Osteocyte (in vitro differentiated cells): ENCODE data around the gene SLC52A3. TPM values are rescaled to one million over a fixed set of nuclear protein-coding genes. Genes with fewer than 3 reads are reported as not detected.

Source experiments
- DNase-seq: peaks from one replicate; pipeline ENCODE4 v3.0.0; 2021; ENCODE audit warnings: mixed read lengths; ENCODE audit not compliant: unreplicated experiment; ENCODE audit errors: extremely low spot score
- H3K27ac Mint-ChIP-seq: one replicate; pipeline ENCODE4 v1.8.0; 2021; ENCODE audit warnings: mild to moderate bottlenecking, mixed read lengths; ENCODE audit not compliant: unreplicated experiment
- H3K27me3 Mint-ChIP-seq: one replicate; pipeline ENCODE4 v1.8.0; 2021; ENCODE audit warnings: mixed read lengths; ENCODE audit not compliant: unreplicated experiment
- H3K36me3 Mint-ChIP-seq: one replicate; pipeline ENCODE4 v1.8.0; 2021; ENCODE audit warnings: mixed read lengths; ENCODE audit not compliant: unreplicated experiment
- H3K4me1 Mint-ChIP-seq: one replicate; pipeline ENCODE4 v1.8.0; 2021; ENCODE audit warnings: mixed read lengths; ENCODE audit not compliant: unreplicated experiment
- H3K4me3 Mint-ChIP-seq: one replicate; pipeline ENCODE4 v1.8.0; 2021; ENCODE audit warnings: mild to moderate bottlenecking, moderate library complexity, mixed read lengths; ENCODE audit not compliant: unreplicated experiment
- H3K9me3 Mint-ChIP-seq: one replicate; pipeline ENCODE4 v1.8.0; 2021; ENCODE audit warnings: mixed read lengths; ENCODE audit not compliant: unreplicated experiment
- CTCF ChIP-seq: fragments of 200-600 bp; sonication (generic); IDR thresholded peaks from 2 replicates; pipeline ENCODE4 v1.5.0; 2021; ENCODE audit warnings: antibody characterized with exemption, mild to moderate bottlenecking, moderate library complexity
- total RNA-seq: library from RNA; stranded (reverse); gene quantifications from 2 replicates; pipeline ENCODE4 v1.2.1, GENCODE V29; 2021

SLC52A3 gene
- total RNA-seq, 1 donor from 2014 or later, result not detected

GRCh38 chr20:770691-771090, 2.4 kb upstream of the SLC52A3 start:
- Mint-ChIP-seq H3K27ac (no peak overlapping the region), H3K27me3 (no peaks in the 10 kb centered on the region), H3K4me1 (no peaks in the 10 kb centered on the region), H3K9me3 (no peaks in the 10 kb centered on the region), H3K36me3 (no peaks in the 10 kb centered on the region), H3K4me3 (no peak overlapping the region)
- no peak for TF ChIP-seq CTCF
- DNase-seq, result no peak

- Mint-ChIP-seq H3K9me3 (no peaks in the 10 kb centered on the region), H3K4me1 (no peaks in the 10 kb centered on the region)
These were observed 1.4 kb downstream of the SLC52A3 start for GRCh38 chr20:766906-767305.

DNA sequence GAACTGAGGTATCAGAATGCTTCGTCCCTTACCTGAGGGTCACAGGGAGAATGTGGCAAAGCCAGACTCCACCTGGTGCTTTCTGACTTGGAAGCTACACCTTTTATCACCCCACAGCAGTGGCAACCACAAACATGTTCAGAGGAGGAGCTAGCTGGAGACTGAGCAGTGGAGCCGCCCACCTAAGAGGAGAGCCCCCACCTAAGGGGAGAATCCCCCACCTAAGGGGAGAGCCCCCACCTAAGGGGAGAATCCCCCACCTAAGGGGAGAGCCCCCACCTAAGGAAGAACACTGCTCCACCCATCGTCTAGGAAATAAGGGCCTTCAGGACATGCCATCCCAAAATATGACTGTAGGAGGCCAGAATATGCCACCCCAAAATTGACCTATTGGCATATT, 4.0 kb downstream of the SLC52A3 start:
- TF ChIP-seq CTCF, result no peak
- no peaks in the 10 kb centered on the region for H3K27me3 Mint-ChIP-seq
- no peak for DNase-seq
- no peak overlapping the region for H3K4me3 Mint-ChIP-seq
- H3K9me3 Mint-ChIP-seq, result no peaks in the 10 kb centered on the region
- H3K36me3 Mint-ChIP-seq, result no peaks in the 10 kb centered on the region
- no peaks in the 10 kb centered on the region for H3K4me1 Mint-ChIP-seq
- no peak overlapping the region for H3K27ac Mint-ChIP-seq

More at GRCh38 chr20:766906-767305, 1.4 kb downstream of the SLC52A3 start:
- TF ChIP-seq CTCF, result no peak
- Mint-ChIP-seq H3K36me3 (no peaks in the 10 kb centered on the region), H3K27me3 (no peaks in the 10 kb centered on the region), H3K4me3 (no peak overlapping the region), H3K27ac (no peak overlapping the region)
- DNase-seq, result no peak

DNA sequence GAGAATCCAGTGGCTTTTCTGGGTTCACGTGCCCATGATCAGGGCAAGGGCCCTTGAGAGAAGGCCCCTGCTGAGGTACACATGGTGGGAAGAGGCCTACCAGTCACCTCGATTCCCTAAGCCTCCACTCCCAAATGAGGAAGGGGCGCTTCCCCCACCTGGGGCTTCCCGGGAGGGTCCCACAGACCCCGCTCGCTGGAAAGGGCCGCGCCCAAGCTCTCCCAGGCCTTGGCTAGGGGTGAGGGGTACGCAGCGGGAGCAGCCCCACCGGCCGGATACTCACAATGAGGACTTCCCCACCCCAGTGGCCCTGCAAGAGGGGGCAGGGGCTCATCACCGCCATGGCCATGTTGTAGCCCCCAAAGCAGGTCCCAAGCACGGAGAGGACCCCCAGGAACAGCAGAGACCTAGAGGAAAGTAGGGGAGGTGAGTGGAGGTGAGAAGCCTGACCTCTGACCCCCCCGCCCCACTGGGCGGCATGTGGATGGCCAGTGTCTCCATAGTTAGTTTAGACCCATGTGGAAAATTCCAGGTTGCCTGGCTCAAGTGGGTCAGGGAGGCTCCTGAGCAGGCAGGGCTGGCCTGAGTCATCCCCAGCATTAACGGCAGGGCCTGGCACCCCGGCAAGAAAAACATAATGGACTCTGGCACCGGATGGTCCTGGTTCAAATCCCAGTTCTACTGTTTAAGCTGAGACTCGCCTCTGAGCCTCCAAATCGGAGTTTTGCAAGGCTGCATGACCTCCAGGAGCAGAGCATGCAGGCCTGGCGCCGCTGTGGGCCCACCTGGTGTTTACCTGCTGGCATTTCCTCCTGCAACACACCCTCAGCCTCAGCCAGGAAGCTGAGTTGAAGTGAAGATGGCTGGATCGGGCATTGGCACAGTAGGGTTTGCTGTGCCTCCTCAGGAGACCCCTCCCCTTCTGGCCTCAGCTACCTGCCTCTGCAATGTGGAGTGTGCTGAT, 6.6 kb downstream of the SLC52A3 start:
- no peak for TF ChIP-seq CTCF
- peaks cover 10% of the 10 kb centered on the region for H3K27me3 Mint-ChIP-seq
- no peaks in the 10 kb centered on the region for H3K9me3 Mint-ChIP-seq
- DNase-seq, result no peak
- no peak overlapping the region for H3K27ac Mint-ChIP-seq
- no peaks in the 10 kb centered on the region for H3K36me3 Mint-ChIP-seq
- H3K4me1 Mint-ChIP-seq, result no peaks in the 10 kb centered on the region
- H3K4me3 Mint-ChIP-seq, result no peak overlapping the region

DNA sequence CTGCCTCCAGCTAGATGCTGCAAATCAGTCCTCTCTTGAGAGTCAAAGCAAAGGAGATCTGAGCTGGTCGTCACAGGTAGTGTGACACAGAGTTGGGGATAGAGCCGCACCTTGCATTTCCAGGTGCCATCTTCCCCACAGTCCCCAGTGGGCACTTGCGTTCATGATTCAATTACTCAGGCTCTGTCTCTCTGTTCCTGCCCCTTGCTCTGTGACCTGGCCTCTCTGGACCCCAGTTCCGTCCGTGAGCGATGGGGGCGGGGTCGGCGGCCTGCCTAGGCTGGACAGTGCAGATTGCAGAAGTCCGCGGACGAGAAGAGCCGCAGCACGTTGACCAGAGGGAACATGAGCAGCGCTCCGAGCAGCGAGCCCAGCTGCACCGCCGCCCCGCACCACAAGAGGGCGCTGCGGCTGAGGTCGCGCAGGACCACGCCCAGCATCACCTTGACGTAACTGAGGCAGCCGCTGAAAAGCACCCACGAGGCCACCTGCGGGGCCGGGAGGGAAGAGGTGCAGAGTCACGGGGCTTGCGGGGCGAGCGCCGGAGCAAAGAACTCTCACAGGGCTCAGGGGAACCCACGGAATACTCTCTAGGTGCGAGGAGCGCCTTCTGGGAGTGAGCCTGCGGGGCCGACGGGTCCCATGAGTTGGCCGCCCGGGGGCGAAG, 7.4 kb downstream of the SLC52A3 start:
- no peak overlapping the region for H3K27ac Mint-ChIP-seq
- H3K4me1 Mint-ChIP-seq, result no peaks in the 10 kb centered on the region
- H3K9me3 Mint-ChIP-seq, result no peaks in the 10 kb centered on the region
- peak; percentile 63 for TF ChIP-seq CTCF
- DNase-seq, result no peak
- no peaks in the 10 kb centered on the region for H3K36me3 Mint-ChIP-seq
- no peak overlapping the region for H3K4me3 Mint-ChIP-seq
- peaks cover 13% of the 10 kb centered on the region for H3K27me3 Mint-ChIP-seq
